H9 (cell line): Measurements from ENCODE around the gene BAIAP2. TPM values are rescaled to one million over a fixed set of nuclear protein-coding genes. Genes with fewer than 3 reads are reported as not detected.

Source experiments
- DNase-seq: peaks from one replicate; pipeline ENCODE4 v3.0.0-alpha.2; 2017
- H2AFZ ChIP-seq: one replicate; pipeline ENCODE4 v1.6.1; 2013; ENCODE audit warnings: mild to moderate bottlenecking, low read length, control low read depth, moderate library complexity
- H2AK5ac ChIP-seq: 2 replicates; pipeline ENCODE4 v1.6.1; 2013; ENCODE audit warnings: low read length, control low read depth, mixed read lengths; ENCODE audit not compliant: insufficient read length
- H2BK120ac ChIP-seq: one replicate; pipeline ENCODE4 v1.6.1; 2013; ENCODE audit warnings: low read depth, mild to moderate bottlenecking, low read length, control low read depth, inconsistent platforms; ENCODE audit not compliant: poor library complexity, severe bottlenecking
- H2BK12ac ChIP-seq: 2 replicates; pipeline ENCODE4 v1.6.1; 2013; ENCODE audit warnings: low read length, control low read depth, mixed read lengths, low read depth; ENCODE audit not compliant: insufficient read length
- H2BK15ac ChIP-seq: 2 replicates; pipeline ENCODE4 v1.6.1; 2013; ENCODE audit warnings: low read depth, low read length, control low read depth
- H2BK20ac ChIP-seq: one replicate; pipeline ENCODE4 v1.6.1; 2013; ENCODE audit warnings: low read depth, mild to moderate bottlenecking, low read length, control low read depth, inconsistent platforms; ENCODE audit not compliant: poor library complexity, severe bottlenecking
- H2BK5ac ChIP-seq: 2 replicates; pipeline ENCODE4 v1.6.1; 2013; ENCODE audit warnings: low read length, control low read depth, mixed read lengths; ENCODE audit not compliant: insufficient read length
- H3K14ac ChIP-seq: 2 replicates; pipeline ENCODE4 v1.6.1; 2013; ENCODE audit warnings: low read length, control low read depth; ENCODE audit not compliant: insufficient read depth
- H3K18ac ChIP-seq: 2 replicates; pipeline ENCODE4 v1.6.1; 2013; ENCODE audit warnings: low read depth, mild to moderate bottlenecking, mixed read lengths, low read length, control low read depth; ENCODE audit not compliant: insufficient read length
- H3K23ac ChIP-seq: 2 replicates; pipeline ENCODE4 v1.6.1; 2013; ENCODE audit warnings: low read length, control low read depth, mixed read lengths, low read depth; ENCODE audit not compliant: insufficient read length
- H3K23me2 ChIP-seq: 2 replicates; pipeline ENCODE4 v1.6.1; 2013; ENCODE audit warnings: low read depth, mild to moderate bottlenecking, mixed read lengths, low read length, control low read depth; ENCODE audit not compliant: insufficient read length, poor library complexity, severe bottlenecking
- H3K27ac ChIP-seq: 2 replicates; pipeline ENCODE4 v1.5.1; 2013; ENCODE audit warnings: low read length, control low read depth, mixed read lengths, low read depth; ENCODE audit not compliant: insufficient read length
- H3K27me3 ChIP-seq: 2 replicates; pipeline ENCODE4 v1.6.1; 2013; ENCODE audit warnings: low read length, control low read depth, inconsistent platforms; ENCODE audit not compliant: insufficient read depth
- H3K4ac ChIP-seq: 2 replicates; pipeline ENCODE4 v1.6.1; 2013; ENCODE audit warnings: low read depth, mild to moderate bottlenecking, control low read depth, inconsistent platforms, low read length, moderate library complexity
- H3K4me1 ChIP-seq: 2 replicates; pipeline ENCODE4 v1.6.1; 2013; ENCODE audit warnings: low read length, control low read depth, inconsistent platforms; ENCODE audit not compliant: insufficient read depth
- H3K4me2 ChIP-seq: 2 replicates; pipeline ENCODE4 v1.6.1; 2013; ENCODE audit warnings: low read length, control low read depth, mixed read lengths; ENCODE audit not compliant: insufficient read length, insufficient read depth
- H3K56ac ChIP-seq: 2 replicates; pipeline ENCODE4 v1.6.1; 2013; ENCODE audit warnings: low read depth, mild to moderate bottlenecking, mixed read lengths, low read length, control low read depth; ENCODE audit not compliant: insufficient read length
- H3K79me1 ChIP-seq: 2 replicates; pipeline ENCODE4 v1.6.1; 2013; ENCODE audit warnings: low read depth, mild to moderate bottlenecking, moderate library complexity, low read length, control low read depth, inconsistent platforms; ENCODE audit not compliant: insufficient read depth, poor library complexity, severe bottlenecking
- H3K79me2 ChIP-seq: 2 replicates; pipeline ENCODE4 v1.6.1; 2013; ENCODE audit warnings: low read length, control low read depth, inconsistent platforms; ENCODE audit not compliant: insufficient read depth
- H3K9ac ChIP-seq: 2 replicates; pipeline ENCODE4 v1.6.1; 2013; ENCODE audit warnings: low read length, control low read depth, mixed read lengths; ENCODE audit not compliant: insufficient read length; ENCODE audit errors: extremely low read depth
- H3K9me3 ChIP-seq: one replicate; pipeline ENCODE4 v1.6.1; 2013; ENCODE audit warnings: low read depth, low read length, inconsistent platforms; ENCODE audit not compliant: control insufficient read depth
- H3T11ph ChIP-seq: one replicate; pipeline ENCODE4 v1.6.1; 2013; ENCODE audit warnings: mild to moderate bottlenecking, low read length, control low read depth, inconsistent platforms
- H4K20me1 ChIP-seq: one replicate; pipeline ENCODE4 v1.6.1; 2013; ENCODE audit not compliant: control insufficient read depth, insufficient read length, insufficient read depth
- H4K5ac ChIP-seq: 2 replicates; pipeline ENCODE4 v1.6.1; 2013; ENCODE audit warnings: low read depth, mild to moderate bottlenecking, mixed read lengths, low read length, control low read depth; ENCODE audit not compliant: insufficient read length
- H4K8ac ChIP-seq: replicated peaks from 2 replicates; pipeline ENCODE4 v1.6.1; 2013; ENCODE audit warnings: low read length, control low read depth, mixed read lengths, low read depth; ENCODE audit not compliant: insufficient read length
- H4K91ac ChIP-seq: 2 replicates; pipeline ENCODE4 v1.6.1; 2013; ENCODE audit warnings: low read depth, mild to moderate bottlenecking, moderate library complexity, mixed read lengths, low read length, control low read depth; ENCODE audit not compliant: insufficient read length
- H3K27ac Mint-ChIP-seq, 3 experiments: 2 replicates in 2 of 3; 3 replicates in 1 of 3; pipeline ENCODE4 v1.8.0; 2020 to 2021; ENCODE audit warnings: mixed read lengths in 3 of 3, mild to moderate bottlenecking in 1 of 3, moderate library complexity in 1 of 3
- H3K27me3 Mint-ChIP-seq: 2 replicates; pipeline ENCODE4 v1.8.0; 2021; ENCODE audit warnings: low read depth, mild to moderate bottlenecking, moderate library complexity, mixed read lengths
- H3K36me3 Mint-ChIP-seq, 3 experiments: 2 replicates in 2 of 3; 3 replicates in 1 of 3; pipeline ENCODE4 v1.8.0; 2020 to 2021; ENCODE audit warnings: low read depth in 3 of 3, mixed read lengths in 3 of 3; ENCODE audit not compliant: insufficient read depth in 1 of 3
- H3K4me1 Mint-ChIP-seq, 2 experiments: 2 replicates each; pipeline ENCODE4 v1.8.0; 2020; ENCODE audit warnings: mixed read lengths in 2 of 2
- H3K4me3 Mint-ChIP-seq, 2 experiments: 2 replicates in 1 of 2; 3 replicates in 1 of 2; pipeline ENCODE4 v1.8.0; 2020 to 2021; ENCODE audit warnings: mild to moderate bottlenecking in 2 of 2, mixed read lengths in 2 of 2, moderate library complexity in 1 of 2
- H3K9me3 Mint-ChIP-seq, 2 experiments: 2 replicates in 1 of 2; 3 replicates in 1 of 2; pipeline ENCODE4 v1.8.0; 2020; ENCODE audit warnings: mild to moderate bottlenecking in 2 of 2, mixed read lengths in 2 of 2, moderate library complexity in 1 of 2
- CTCF ChIP-seq: fragments of 200-600 bp; sonication (generic); conservative IDR thresholded peaks from 3 replicates; pipeline ENCODE4 v1.8.0; 2021; ENCODE audit warnings: antibody characterized with exemption, mild to moderate bottlenecking
- WGBS: extraction: QIAGEN DNeasy Blood & Tissue Kit; methylation state at CpG from one replicate; pipeline ENCODE4 v1.1.7; 2013; ENCODE audit warnings: missing lambda C conversion rate, low lambda C conversion rate, mixed read lengths; ENCODE audit not compliant: insufficient read length; ENCODE audit errors: extremely low coverage; 5-methylcytosine and 5-hydroxymethylcytosine counted together
- total RNA-seq: library from RNA; stranded (reverse); gene quantifications from 2 replicates; pipeline ENCODE4 v1.2.1, GENCODE V29; 2021

BAIAP2 gene
- total RNA-seq, 1 experiment from 2014 or later, result 27.8 TPM

DNA sequence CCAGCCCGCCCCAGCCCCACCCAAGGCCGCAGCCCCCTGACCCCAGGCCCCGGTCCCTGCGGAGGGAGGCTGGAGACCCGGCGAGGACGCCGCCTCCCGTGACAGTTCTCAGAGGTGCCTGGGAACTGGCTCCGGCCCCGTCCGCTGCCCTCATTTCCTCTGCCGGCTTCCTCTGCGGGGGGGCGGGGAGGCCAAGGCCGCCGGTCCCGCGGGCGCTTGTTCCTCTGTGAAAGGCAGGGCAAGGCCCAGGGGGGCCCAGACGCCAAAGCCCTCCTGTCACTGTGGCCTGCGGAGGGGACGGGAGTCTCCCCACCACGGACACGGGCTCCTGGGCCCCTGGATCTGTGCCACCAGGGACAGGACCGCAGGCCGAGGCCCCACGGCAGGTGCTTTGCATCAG, 125.4 kb downstream of the BAIAP2 start:
- no peaks in the 10 kb centered on the region; the same call in 1 of the 2 replicates for H3K27me3 Mint-ChIP-seq
- Histone ChIP-seq H3K9me3 (no peaks in the 10 kb centered on the region), H3K23me2 (no peaks in the 10 kb centered on the region), H3K56ac (no peak overlapping the region), H2BK5ac (no peak overlapping the region), H3K27ac (no peak overlapping the region), H2BK120ac (no peak overlapping the region), H4K8ac (no peak overlapping the region), H2AFZ (no peak overlapping the region), H2BK12ac (no peak overlapping the region), H2AK5ac (no peak overlapping the region), H3K79me2 (no peaks in the 10 kb centered on the region), H3K18ac (no peak overlapping the region), H4K5ac (no peak overlapping the region), H3T11ph (no peak overlapping the region), H4K20me1 (peaks cover 3% of the 10 kb centered on the region), H2BK20ac (no peak overlapping the region), H3K4me1 (no peaks in the 10 kb centered on the region), H3K4ac (no peak overlapping the region), H3K14ac (no peak overlapping the region), H3K79me1 (no peaks in the 10 kb centered on the region), H4K91ac (no peak overlapping the region), H3K4me2 (no peak overlapping the region), H3K23ac (no peak overlapping the region), H3K27me3 (no peaks in the 10 kb centered on the region), H2BK15ac (no peak overlapping the region), H3K9ac (no peak overlapping the region)
- no peak overlapping the region for H3K4me3 Mint-ChIP-seq
- H3K9me3 Mint-ChIP-seq, result no peaks in the 10 kb centered on the region
- no peak for TF ChIP-seq CTCF
- DNase-seq, result no peak
- H3K27ac Mint-ChIP-seq, result no peak overlapping the region
- H3K36me3 Mint-ChIP-seq, result no peaks in the 10 kb centered on the region
- no CpG with 5 or more reads among the region's 28 CpGs for WGBS
- H3K4me1 Mint-ChIP-seq, result no peaks in the 10 kb centered on the region
